ENCODE data around the gene RBFOX2. TPM values are rescaled to one million over a fixed set of nuclear protein-coding genes. Genes with fewer than 3 reads are reported as not detected.

RBFOX2 gene
- total RNA-seq, 5 donors from 2014 or later (not counting 1 experiment from before 2014, with no cell fraction given) = 0.73 to 1.5 (median 1.4) TPM

- DNase-seq (no peak), ATAC-seq (replicated peaks in 1 of 4) (no peak)
- Histone ChIP-seq H3K4me3 (ENCODE audit: control insufficient read depth in 1 of 2, extremely low read depth in 1 of 2, low read length in 1 of 2) (no peak overlapping the region), H3K36me3 (ENCODE audit: control insufficient read depth in 2 of 2, extremely low read depth in 1 of 2, insufficient read depth in 1 of 2, low read length in 1 of 2) (no peaks in the 10 kb centered on the region), H3K27me3 (replicated peaks in 1 of 2; ENCODE audit: control insufficient read depth in 2 of 2, extremely low read depth in 1 of 2, insufficient read depth in 2 of 2, low read length in 1 of 2) (peaks cover 0 to 2% of the 10 kb centered on the region in 2 experiments), H3K27ac (ENCODE audit: low read length) (no peak overlapping the region), H3K9me3 (no peaks in the 10 kb centered on the region), H3K4me1 (ENCODE audit: control insufficient read depth in 1 of 2, extremely low read depth in 1 of 2, insufficient read depth in 2 of 2, low read length in 2 of 2) (no peaks in the 10 kb centered on the region)
- Mint-ChIP-seq H3K4me1 (no peaks in the 10 kb centered on the region), H3K27me3 (no peaks in the 10 kb centered on the region), H3K9me3 (no peaks in the 10 kb centered on the region), H3K4me3 (no peak overlapping the region), H3K27ac (no peak overlapping the region), H3K36me3 (no peaks in the 10 kb centered on the region)
- CTCF ChIA-PET = interaction anchor here in 1 of 2 donors (0.6 kb wide), 1 partner anchor 140 kb away, joined by 4 read pairs; no protein-coding TSS in a partner anchor
- POLR2A ChIA-PET = no interaction called here
- WGBS (ENCODE audit: insufficient coverage) = no CpG with 5 or more reads among the region's 4 CpGs
These were observed 243.3 kb downstream of the RBFOX2 start for GRCh38 chr22:35785181-35785923.

GRCh38 chr22:35784633-35785032, 244.0 kb downstream of the RBFOX2 start:
- Histone ChIP-seq H3K4me1 (ENCODE audit: control insufficient read depth in 1 of 2, extremely low read depth in 1 of 2, insufficient read depth in 2 of 2, low read length in 2 of 2) (no peaks in the 10 kb centered on the region), H3K27ac (ENCODE audit: low read length) (no peak overlapping the region), H3K36me3 (ENCODE audit: control insufficient read depth in 2 of 2, extremely low read depth in 1 of 2, insufficient read depth in 1 of 2, low read length in 1 of 2) (no peaks in the 10 kb centered on the region), H3K9me3 (no peaks in the 10 kb centered on the region), H3K27me3 (replicated peaks in 1 of 2; ENCODE audit: control insufficient read depth in 2 of 2, extremely low read depth in 1 of 2, insufficient read depth in 2 of 2, low read length in 1 of 2) (peaks cover 0 to 2% of the 10 kb centered on the region in 2 experiments), H3K4me3 (ENCODE audit: control insufficient read depth in 1 of 2, extremely low read depth in 1 of 2, low read length in 1 of 2) (no peak overlapping the region)
- H3K36me3 Mint-ChIP-seq = no peaks in the 10 kb centered on the region
- H3K27ac Mint-ChIP-seq = no peak overlapping the region
- 99% methylated on average over 12 of the region's 21 CpGs for WGBS (ENCODE audit: insufficient coverage)
- no peak for ATAC-seq (replicated peaks in 1 of 4)
- H3K9me3 Mint-ChIP-seq = no peaks in the 10 kb centered on the region
- H3K4me3 Mint-ChIP-seq = no peak overlapping the region
- no peaks in the 10 kb centered on the region for H3K4me1 Mint-ChIP-seq
- CTCF ChIA-PET = no interaction called here
- H3K27me3 Mint-ChIP-seq = no peaks in the 10 kb centered on the region
- DNase-seq = no peak
- POLR2A ChIA-PET = no interaction called here

GRCh38 chr22:35783943-35784614, 244.5 kb downstream of the RBFOX2 start:
- no peak for ATAC-seq (replicated peaks in 1 of 4)
- POLR2A ChIA-PET = no interaction called here
- no peak overlapping the region for H3K4me3 Mint-ChIP-seq

GRCh38 chr22:35782504-35782903, 246.1 kb downstream of the RBFOX2 start:
- peaks cover 0 to 5% of the 10 kb centered on the region in 2 experiments for H3K27me3 ChIP-seq (replicated peaks in 1 of 2; ENCODE audit: control insufficient read depth in 2 of 2, extremely low read depth in 1 of 2, insufficient read depth in 2 of 2, low read length in 1 of 2)
- H3K36me3 ChIP-seq (ENCODE audit: control insufficient read depth in 2 of 2, extremely low read depth in 1 of 2, insufficient read depth in 1 of 2, low read length in 1 of 2) = no peaks in the 10 kb centered on the region
- H3K27ac Mint-ChIP-seq = no peak overlapping the region
- 100% methylated on average over 4 of the region's 5 CpGs for WGBS (ENCODE audit: insufficient coverage)
- H3K9me3 Mint-ChIP-seq = no peaks in the 10 kb centered on the region
- no peaks in the 10 kb centered on the region for H3K9me3 ChIP-seq
- peaks cover 0 to 8% of the 10 kb centered on the region in 2 donors for H3K27me3 Mint-ChIP-seq
- ATAC-seq (replicated peaks in 1 of 4) (no peak), DNase-seq (no peak)
- no peak overlapping the region for H3K4me3 Mint-ChIP-seq
- H3K36me3 Mint-ChIP-seq = no peaks in the 10 kb centered on the region
- ChIA-PET CTCF (interaction anchor here in 1 of 2 donors (0.6 kb wide), 1 partner anchor 18 kb away, joined by 7 read pairs; no protein-coding TSS in a partner anchor), POLR2A (no interaction called here)
- no peak overlapping the region for H3K27ac ChIP-seq (ENCODE audit: low read length)
- no peaks in the 10 kb centered on the region for H3K4me1 ChIP-seq (ENCODE audit: control insufficient read depth in 1 of 2, extremely low read depth in 1 of 2, insufficient read depth in 2 of 2, low read length in 2 of 2)
- H3K4me3 ChIP-seq (ENCODE audit: control insufficient read depth in 1 of 2, extremely low read depth in 1 of 2, low read length in 1 of 2) = no peak overlapping the region
- no peaks in the 10 kb centered on the region for H3K4me1 Mint-ChIP-seq

More at GRCh38 chr22:35783943-35784614, 244.5 kb downstream of the RBFOX2 start:
- no peaks in the 10 kb centered on the region for H3K4me1 Mint-ChIP-seq
- H3K9me3 Mint-ChIP-seq = no peaks in the 10 kb centered on the region
- DNase-seq = no peak
- peaks cover 0 to 2% of the 10 kb centered on the region in 2 experiments for H3K27me3 ChIP-seq (replicated peaks in 1 of 2; ENCODE audit: control insufficient read depth in 2 of 2, extremely low read depth in 1 of 2, insufficient read depth in 2 of 2, low read length in 1 of 2)
- H3K4me1 ChIP-seq (ENCODE audit: control insufficient read depth in 1 of 2, extremely low read depth in 1 of 2, insufficient read depth in 2 of 2, low read length in 2 of 2) = no peaks in the 10 kb centered on the region
- WGBS (ENCODE audit: insufficient coverage) = 90% methylated on average over 5 of the region's 11 CpGs
- no peaks in the 10 kb centered on the region for H3K27me3 Mint-ChIP-seq
- no peaks in the 10 kb centered on the region for H3K36me3 Mint-ChIP-seq
- H3K4me3 ChIP-seq (ENCODE audit: control insufficient read depth in 1 of 2, extremely low read depth in 1 of 2, low read length in 1 of 2) = no peak overlapping the region
- H3K9me3 ChIP-seq = no peaks in the 10 kb centered on the region
- no peak overlapping the region for H3K27ac Mint-ChIP-seq
- H3K36me3 ChIP-seq (ENCODE audit: control insufficient read depth in 2 of 2, extremely low read depth in 1 of 2, insufficient read depth in 1 of 2, low read length in 1 of 2) = no peaks in the 10 kb centered on the region
- no peak overlapping the region for H3K27ac ChIP-seq (ENCODE audit: low read length)
- CTCF ChIA-PET = no interaction called here

GRCh38 chr22:35781898-35782297, 246.7 kb downstream of the RBFOX2 start:
- no peak for ATAC-seq (replicated peaks in 1 of 4)
- ChIA-PET CTCF (interaction anchor here in 1 of 2 donors (0.6 kb wide), 1 partner anchor 17 kb away, joined by 7 read pairs; no protein-coding TSS in a partner anchor), POLR2A (no interaction called here)
- no peaks in the 10 kb centered on the region for H3K36me3 Mint-ChIP-seq
- no peak overlapping the region for H3K27ac Mint-ChIP-seq
- H3K4me3 ChIP-seq (ENCODE audit: control insufficient read depth in 1 of 2, extremely low read depth in 1 of 2, low read length in 1 of 2) = no peak overlapping the region
- no peaks in the 10 kb centered on the region for H3K4me1 Mint-ChIP-seq
- no peak for DNase-seq
- peaks cover 0 to 5% of the 10 kb centered on the region in 2 experiments for H3K27me3 ChIP-seq (replicated peaks in 1 of 2; ENCODE audit: control insufficient read depth in 2 of 2, extremely low read depth in 1 of 2, insufficient read depth in 2 of 2, low read length in 1 of 2)
- no peaks in the 10 kb centered on the region for H3K4me1 ChIP-seq (ENCODE audit: control insufficient read depth in 1 of 2, extremely low read depth in 1 of 2, insufficient read depth in 2 of 2, low read length in 2 of 2)
- H3K9me3 ChIP-seq = no peaks in the 10 kb centered on the region
- no peak overlapping the region for H3K27ac ChIP-seq (ENCODE audit: low read length)
- peaks cover 0 to 8% of the 10 kb centered on the region in 2 donors for H3K27me3 Mint-ChIP-seq
- H3K4me3 Mint-ChIP-seq = no peak overlapping the region
- no peaks in the 10 kb centered on the region for H3K9me3 Mint-ChIP-seq
- no peaks in the 10 kb centered on the region for H3K36me3 ChIP-seq (ENCODE audit: control insufficient read depth in 2 of 2, extremely low read depth in 1 of 2, insufficient read depth in 1 of 2, low read length in 1 of 2)
- no CpG with 5 or more reads among the region's 3 CpGs for WGBS (ENCODE audit: insufficient coverage)

- no peak overlapping the region for H3K27ac Mint-ChIP-seq
- no peaks in the 10 kb centered on the region for H3K9me3 Mint-ChIP-seq
- 75% methylated on average over 2 of the region's 4 CpGs for WGBS (ENCODE audit: insufficient coverage)
- ChIA-PET CTCF (no interaction called here), POLR2A (no interaction called here)
- no peaks in the 10 kb centered on the region for H3K4me1 ChIP-seq (ENCODE audit: control insufficient read depth in 1 of 2, extremely low read depth in 1 of 2, insufficient read depth in 2 of 2, low read length in 2 of 2)
- no peak for DNase-seq
- H3K4me3 ChIP-seq (ENCODE audit: control insufficient read depth in 1 of 2, extremely low read depth in 1 of 2, low read length in 1 of 2) = no peak overlapping the region
- H3K9me3 ChIP-seq = no peaks in the 10 kb centered on the region
- no peak for ATAC-seq (replicated peaks in 1 of 4)
- H3K4me3 Mint-ChIP-seq = no peak overlapping the region
- H3K4me1 Mint-ChIP-seq = no peaks in the 10 kb centered on the region
- no peak overlapping the region for H3K27ac ChIP-seq (ENCODE audit: low read length)
- no peaks in the 10 kb centered on the region for H3K36me3 Mint-ChIP-seq
- H3K36me3 ChIP-seq (ENCODE audit: control insufficient read depth in 2 of 2, extremely low read depth in 1 of 2, insufficient read depth in 1 of 2, low read length in 1 of 2) = no peaks in the 10 kb centered on the region
- H3K27me3 ChIP-seq (replicated peaks in 1 of 2; ENCODE audit: control insufficient read depth in 2 of 2, extremely low read depth in 1 of 2, insufficient read depth in 2 of 2, low read length in 1 of 2) = peaks cover 0 to 2% of the 10 kb centered on the region in 2 experiments
- H3K27me3 Mint-ChIP-seq = peaks cover 0 to 9% of the 10 kb centered on the region in 2 donors
These were observed 251.2 kb downstream of the RBFOX2 start for GRCh38 chr22:35777335-35777975.

Data from T-cell (primary cell).